GM12878 (cell line): ENCODE results near the gene GPR68. TPM values are rescaled to one million over a fixed set of nuclear protein-coding genes. Genes with fewer than 3 reads are reported as not detected.

Experiments used
- ATAC-seq: fragments of 200-7000 bp; cut with Tn5 transposase; 3 replicates; pipeline ENCODE4 v1.9.1; 2020; ENCODE audit warnings: mild to moderate bottlenecking, moderate library complexity
- BruUV-seq: library from RNA; stranded (reverse); fragments of 400-500 nt; replicated peaks from 2 replicates; lab custom pipeline; 2021; lab: Mats Ljungman, UMichigan
- CTCF ChIA-PET: fragments of 300-600 bp; sonication (Branson Sonifier 250); formaldehyde crosslinking; extraction: SDS; loops from one replicate; lab custom pipeline; 2021; ENCODE audit warnings: inconsistent platforms; lab: Yijun Ruan, JAX
- POLR2A ChIA-PET: fragments of 350-600 bp; formaldehyde crosslinking; extraction: SDS; loops from one replicate; lab custom pipeline; 2021; ENCODE audit warnings: inconsistent platforms; lab: Charles Lee
- RAD21 ChIA-PET: fragments of 300-600 bp; sonication (Branson Sonifier 250); formaldehyde crosslinking; loops from one replicate; lab custom pipeline; 2023; ENCODE audit warnings: antibody characterized with exemption; ENCODE audit not compliant: unreplicated experiment; lab: Charles Lee
- SMC1A ChIA-PET: fragments of 300-600 bp; sonication (Branson Sonifier 250); formaldehyde crosslinking; loops from one replicate; lab custom pipeline; 2023; ENCODE audit not compliant: unreplicated experiment, uncharacterized antibody; lab: Charles Lee
- DNase-seq: peaks from one replicate; pipeline ENCODE4 v3.0.0-alpha.2; 2011; ENCODE audit warnings: low read depth, low spot score
- FAIRE-seq: peaks from 3 replicates; lab custom pipeline; 2011; peaks lifted over from hg19 to GRCh38; lab: Jason Lieb, UNC
- H2AFZ ChIP-seq: 2 replicates; pipeline ENCODE4 v1.6.0; 2011; ENCODE audit warnings: low read depth, low read length, control low read depth; ENCODE audit not compliant: control insufficient read depth
- H3K27ac ChIP-seq: 2 replicates; pipeline ENCODE4 v1.5.1; 2011; ENCODE audit warnings: control low read depth; ENCODE audit not compliant: control insufficient read depth, insufficient read depth
- H3K27me3 ChIP-seq, 2 experiments: replicated peaks in 1 of 2; 2 replicates each; pipeline versions ENCODE4 v1.6.0 to v1.6.1; 2011; ENCODE audit warnings: low read length in 1 of 2; ENCODE audit not compliant: control insufficient read depth in 2 of 2, insufficient read depth in 2 of 2
- H3K36me3 ChIP-seq, 2 experiments: 2 replicates each; pipeline ENCODE4 v1.5.1; 2011; ENCODE audit warnings: low read length in 1 of 2; ENCODE audit not compliant: control insufficient read depth in 2 of 2, insufficient read depth in 2 of 2
- H3K4me1 ChIP-seq: 2 replicates; pipeline ENCODE4 v1.6.1; 2011; ENCODE audit warnings: mild to moderate bottlenecking, low read length, moderate library complexity, mixed read lengths; ENCODE audit not compliant: control insufficient read depth, insufficient read depth
- H3K4me2 ChIP-seq: 2 replicates; pipeline ENCODE4 v1.6.0; 2011; ENCODE audit warnings: control low read depth; ENCODE audit not compliant: control insufficient read depth, insufficient read depth
- H3K4me3 ChIP-seq: fragments of 200-600 bp; sonication (generic); 2 replicates; pipeline ENCODE4 v1.5.1; 2016
- H3K79me2 ChIP-seq: 2 replicates; pipeline ENCODE4 v1.6.0; 2011; ENCODE audit warnings: low read length; ENCODE audit not compliant: control insufficient read depth, insufficient read depth
- H3K9ac ChIP-seq: 2 replicates; pipeline ENCODE4 v1.8.0; 2011; ENCODE audit warnings: low read length, control low read depth, mixed read lengths; ENCODE audit not compliant: control insufficient read depth, insufficient read depth
- H3K9me3 ChIP-seq: replicated peaks from 3 replicates; pipeline ENCODE4 v1.5.1; 2011; ENCODE audit warnings: mild to moderate bottlenecking, low read length; ENCODE audit not compliant: control insufficient read depth, insufficient read depth
- H4K20me1 ChIP-seq: 2 replicates; pipeline ENCODE4 v1.6.0; 2011; ENCODE audit not compliant: control insufficient read depth, insufficient read depth
- KAT2A ChIP-seq: conservative IDR thresholded peaks from 2 replicates; pipeline ENCODE4 v1.6.1; 2011; ENCODE audit warnings: low read depth, low read length; ENCODE audit not compliant: control insufficient read depth
- MLLT1 ChIP-seq: fragments of 450-650 bp; IDR thresholded peaks from 2 replicates; pipeline ENCODE4 v1.6.1; 2016; ENCODE audit warnings: mild to moderate bottlenecking
- MYB ChIP-seq: fragments of 150-350 bp; IDR thresholded peaks from 2 replicates; pipeline ENCODE4 v1.6.1; 2014; ENCODE audit warnings: mild to moderate bottlenecking, low read depth, low read length, borderline replicate concordance
- NBN ChIP-seq: fragments of 450-650 bp; IDR thresholded peaks from 2 replicates; pipeline ENCODE4 v1.6.1; 2016
- SRF ChIP-seq, 2 experiments: IDR thresholded peaks; 2 replicates each; pipeline ENCODE4 v1.6.1; 2011; ENCODE audit warnings: low read depth in 2 of 2, low read length in 2 of 2, mild to moderate bottlenecking in 1 of 2, moderate library complexity in 1 of 2
- SUZ12 ChIP-seq: fragments of 200-600 bp; sonication (generic); IDR thresholded peaks from one replicate; pipeline ENCODE4 v1.6.1; 2018; ENCODE audit warnings: antibody characterized with exemption, mild to moderate bottlenecking; ENCODE audit not compliant: unreplicated experiment
- ZBTB40 ChIP-seq: fragments of 450-650 bp; IDR thresholded peaks from 2 replicates; pipeline ENCODE4 v1.6.1; 2016; ENCODE audit warnings: mild to moderate bottlenecking, moderate library complexity, borderline replicate concordance
- WGBS: methylation state at CpG from one replicate; pipeline ENCODE4 v1.1.6; 2016; ENCODE audit warnings: low lambda C conversion rate; ENCODE audit not compliant: insufficient replicate concordance, insufficient coverage; ENCODE audit errors: missing lambda C conversion rate; 5-methylcytosine and 5-hydroxymethylcytosine counted together
- in situ Hi-C: fragments of 300-500 bp; cut with MboI; formaldehyde crosslinking; loops from 9 replicates; pipeline ENCODE4 v1.14.3; 2018; ENCODE audit warnings: mixed read lengths
- intact Hi-C: fragments of 100-400 bp; cut with micrococcal nuclease; formaldehyde crosslinking; loops from one replicate; pipeline ENCODE4 v1.14.2; 2022; ENCODE audit not compliant: unreplicated experiment
- polyA plus RNA-seq, 11 experiments: library from polyadenylated mRNA; depleted of rRNA in 4 of 11; unstranded in 6 of 11; stranded (reverse) in 5 of 11; fragments of >200 nt; fragmentation: Nextera tagmentation in 4 of 11; fragmentation: Illumina TruSeq in 1 of 11; extraction: Ambion mirVana in 4 of 11; extraction: Trizol in 1 of 11; gene quantifications; 1 replicate in 1 of 11; 2 replicates in 10 of 11; pipeline versions ENCODE4 v1.2.1 to v1.2.3, GENCODE V29; 2011 to 2016; ENCODE audit warnings: inconsistent platforms in 2 of 11, missing spikeins in 2 of 11, low read depth in 1 of 11
- total RNA-seq, 4 experiments: library from RNA; depleted of rRNA in 3 of 4; stranded (reverse); fragments of >200 nt in 3 of 4; fragmentation: Illumina TruSeq in 1 of 4; extraction: Trizol in 1 of 4; gene quantifications; 2 replicates each; pipeline versions ENCODE4 v1.2.1 to v1.2.3, GENCODE V29; 2013 to 2021

GPR68 gene
- total and polyA plus RNA-seq, 10 of the 15 experiments (the other 5 are each of a cell fraction or from before 2014, with no cell fraction given), result 0.06 to 3.4 (median 1.8) TPM

GRCh38 chr14:91270619-91271018, 26.1 kb upstream of the GPR68 start:
- no peak for DNase-seq
- Histone ChIP-seq H3K27ac (no peak overlapping the region), H3K27me3 (no peaks in the 10 kb centered on the region), H2AFZ (no peak overlapping the region), H3K4me1 (no peaks in the 10 kb centered on the region), H3K4me3 (no peak overlapping the region), H4K20me1 (no peaks in the 10 kb centered on the region), H3K36me3 (peaks cover 11 to 25% of the 10 kb centered on the region in 2 experiments; a peak in 3 of 4 replicates), H3K9ac (no peak overlapping the region), H3K4me2 (no peak overlapping the region), H3K79me2 (no peaks in the 10 kb centered on the region), H3K9me3 (no peaks in the 10 kb centered on the region)
- BruUV-seq, result no TSS peak
- POLR2A ChIA-PET, result no interaction called here
- no peak for TF ChIP-seq MYB
- no peak for TF ChIP-seq NBN
- TF ChIP-seq SUZ12, result no peak
- no peak for TF ChIP-seq KAT2A
- no peak for TF ChIP-seq MLLT1
- TF ChIP-seq SRF (IDR thresholded peaks at IDR 0.05; ENCODE audit: low read depth in 2 of 2, low read length in 2 of 2), result no peak
- TF ChIP-seq ZBTB40, result no peak
- intact Hi-C loops, result no loop called here
- RAD21 ChIA-PET, result no interaction called here
- 95% methylated on average over 3 of the region's 8 CpGs for WGBS
- CTCF ChIA-PET, result interaction anchor here (1.2 kb wide), 1 partner anchor 93 kb away, joined by 4 read pairs; no protein-coding TSS in a partner anchor
- in situ Hi-C loops, result no loop called here
- SMC1A ChIA-PET, result interaction anchor here (1.0 to 2.0 kb wide), 3 partner anchors 17 to 93 kb away, joined by 3 to 4 read pairs (median 4); partner anchors contain the start of gene GPR68
- no peak for FAIRE-seq
- ATAC-seq, result no peak
